Psoas muscle (tissue), 8 donors: ENCODE measurements around the gene LGALS3BP. TPM values are rescaled to one million over a fixed set of nuclear protein-coding genes. Genes with fewer than 3 reads are reported as not detected.

Experiments used
- ATAC-seq, 4 donors: fragments of 200-7000 bp; cut with Tn5 transposase; one replicate each; pipeline ENCODE4 v1.9.1; 2020; ENCODE audit warnings: moderate library complexity in 3 of 4, mild to moderate bottlenecking in 2 of 4
- DNase-seq, 2 donors: peaks; one replicate each; pipeline ENCODE4 v3.0.0-alpha.2; 2020
- H3K27ac ChIP-seq: fragments of 200-600 bp; one replicate; pipeline ENCODE4 v1.8.0; 2022
- H3K27me3 ChIP-seq, 3 donors: fragments of 200-600 bp in 1 of 3; one replicate each; pipeline versions ENCODE4 v1.6.1 to v1.8.0; 2013 to 2022; ENCODE audit warnings: low read length in 2 of 3, mild to moderate bottlenecking in 2 of 3, moderate library complexity in 1 of 3; ENCODE audit not compliant: insufficient read depth in 3 of 3
- H3K36me3 ChIP-seq, 2 donors: fragments of 200-600 bp in 1 of 2; one replicate each; pipeline versions ENCODE4 v1.6.1 to v1.8.0; 2013 to 2022; ENCODE audit warnings: low read depth in 1 of 2, mild to moderate bottlenecking in 1 of 2, moderate library complexity in 1 of 2; ENCODE audit not compliant: insufficient read depth in 1 of 2
- H3K4me1 ChIP-seq: fragments of 200-600 bp; one replicate; pipeline ENCODE4 v1.8.0; 2022
- H3K4me3 ChIP-seq: fragments of 200-600 bp; one replicate; pipeline ENCODE4 v1.8.0; 2022; ENCODE audit warnings: mild to moderate bottlenecking
- H3K9me3 ChIP-seq: fragments of 200-600 bp; one replicate; pipeline ENCODE4 v1.8.0; 2022
- CTCF ChIP-seq: fragments of 200-600 bp; IDR thresholded peaks from one replicate; pipeline ENCODE4 v1.8.0; 2022; ENCODE audit warnings: antibody characterized with exemption
- WGBS, 3 donors: extraction: QIAGEN DNeasy Blood & Tissue Kit; methylation state at CpG; one replicate each; pipeline versions ENCODE4 v1.1.6 to v1.1.7; 2013; 5-methylcytosine and 5-hydroxymethylcytosine counted together
- intact Hi-C, 2 donors: fragments of 100-400 bp; cut with DNase I; formaldehyde crosslinking; loops; one replicate each; pipeline versions ENCODE4 v1.11.0 to v1.14.2; 2022
- polyA plus RNA-seq, 3 donors: library from polyadenylated mRNA; stranded (reverse); fragments of 200-250 nt; gene quantifications; one replicate each; pipeline ENCODE4 v1.2.3, GENCODE V29; 2013
- total RNA-seq, 4 donors: library from RNA; stranded (reverse); fragmentation: NEBNext Ultra II Directional in 2 of 4; extraction: Animal tissue kit (Norgen Biotek cat#: 25700) in 2 of 4; gene quantifications; one replicate each; pipeline versions ENCODE4 v1.2.1 to v1.2.4, GENCODE V29; 2021 to 2023
- donor health status: healthy with polysubstance abuse.
- donor health status: DM: no; HTN: no; CAD: no; lungs with moderate emphysema.
- donor health status: Bipolar disorder and iron deficiency.
- donor health status: healthy.
- donor health status: DM: yes; HTN: yes; CAD: no.
- donor health status: DM: no; HTN: no; CAD: no.
- donor health status: DM: no; HTN: no; CAD: no.
- donor health status: DM: yes; HTN: yes; CAD: no.

Gene LGALS3BP
- total and polyA plus RNA-seq, 7 donors: 8.9 to 35.5 (median 14.9) TPM

GRCh38 chr17:78923660-78924453 is 55.9 kb downstream of the LGALS3BP start:
- Histone ChIP-seq H3K4me1 (peaks cover 11% of the 10 kb centered on the region), H3K4me3 (peak overlapping the region; percentile 70), H3K9me3 (no peaks in the 10 kb centered on the region), H3K27ac (peak overlapping the region; percentile 79), H3K27me3 (peaks cover 0 to 11% (median 2%) of the 10 kb centered on the region in 3 donors), H3K36me3 (no peaks in the 10 kb centered on the region)
- peak; percentile 47 to 70 for DNase-seq
- 20 to 39% (median 27%) methylated on average over 27 to 28 of the region's 28 CpGs for WGBS, 3 donors
- intact Hi-C loops: no loop called here
- no peak for TF ChIP-seq CTCF
- ATAC-seq: no peak

GRCh38 chr17:78922816-78923498 is 56.8 kb downstream of the LGALS3BP start:
- no peak overlapping the region for H3K27ac ChIP-seq
- H3K27me3 ChIP-seq: peaks cover 0 to 11% (median 2%) of the 10 kb centered on the region in 3 donors
- no peak for TF ChIP-seq CTCF
- intact Hi-C loops: no loop called here
- ATAC-seq (no peak), DNase-seq (peak in 1 of 2 donors; percentile 50)
- no peaks in the 10 kb centered on the region for H3K9me3 ChIP-seq
- 54 to 78% (median 59%) methylated on average over 11 of the region's 13 CpGs for WGBS, 3 donors
- peaks cover 11% of the 10 kb centered on the region for H3K4me1 ChIP-seq
- peak overlapping the region; percentile 70 for H3K4me3 ChIP-seq
- H3K36me3 ChIP-seq: no peaks in the 10 kb centered on the region

- 24 to 27% (median 24%) methylated on average over 8 of the region's 8 CpGs for WGBS, 3 donors
- Histone ChIP-seq H3K9me3 (no peaks in the 10 kb centered on the region), H3K27me3 (peaks cover 0 to 11% (median 2%) of the 10 kb centered on the region in 3 donors), H3K4me3 (no peak overlapping the region), H3K36me3 (no peaks in the 10 kb centered on the region), H3K4me1 (peaks cover 11% of the 10 kb centered on the region), H3K27ac (peak overlapping the region; percentile 6)
- intact Hi-C loops: no loop called here
- ATAC-seq: peak; percentile 41 to 79 (median 62)
- no peak for TF ChIP-seq CTCF
- peak; percentile 45 to 58 for DNase-seq
Observed at GRCh38 chr17:78921437-78921971, 58.2 kb downstream of the LGALS3BP start.

Other genes with a start within 250 kb of the LGALS3BP start
- 10 to 100 TPM; 25.6 to 40.4 (median 34.0) TPM for gene CYTH1, start 197.7 kb downstream of the LGALS3BP start, total RNA-seq
- 10 to 100 TPM; 18.7 to 38.0 (median 23.9) TPM for gene CYTH1, start 197.7 kb downstream of the LGALS3BP start, polyA plus RNA-seq
- 10 to 100 TPM; 24.2 to 40.5 (median 28.8) TPM for gene USP36, start 139.1 kb downstream of the LGALS3BP start, total RNA-seq
- gene USP36, start 139.1 kb downstream of the LGALS3BP start, polyA plus RNA-seq: 10 to 100 TPM; 14.0 to 23.7 (median 20.6) TPM
- gene CEP295NL, start 76.7 kb downstream of the LGALS3BP start, total RNA-seq: under 1 TPM; 0.19 to 0.52 (median 0.43) TPM
- gene CEP295NL, start 76.7 kb downstream of the LGALS3BP start, polyA plus RNA-seq: under 1 TPM in 1 of 3 donors, not detected in 2; 0.04 TPM
- gene TIMP2, start 54.5 kb downstream of the LGALS3BP start, total RNA-seq: 10 to 100 TPM; 18.5 to 53.6 (median 25.2) TPM
- gene TIMP2, start 54.5 kb downstream of the LGALS3BP start, polyA plus RNA-seq: 10 to 100 TPM; 10.3 to 12.7 (median 10.6) TPM
- 10 to 100 TPM; 19.1 to 27.7 (median 21.0) TPM for gene CANT1, start 29.8 kb upstream of the LGALS3BP start, total RNA-seq
- 10 to 100 TPM; 10.2 to 34.3 (median 29.5) TPM for gene CANT1, start 29.8 kb upstream of the LGALS3BP start, polyA plus RNA-seq
- 10 to 100 TPM; 10.5 to 22.8 (median 16.9) TPM for gene C1QTNF1, start 44.2 kb upstream of the LGALS3BP start, total RNA-seq
- gene C1QTNF1, start 44.2 kb upstream of the LGALS3BP start, polyA plus RNA-seq: 10 to 100 TPM; 12.2 to 22.6 (median 16.4) TPM
- gene ENGASE, start 94.9 kb upstream of the LGALS3BP start, total RNA-seq: 10 to 100 TPM; 26.7 to 80.8 (median 50.8) TPM
- gene ENGASE, start 94.9 kb upstream of the LGALS3BP start, polyA plus RNA-seq: 10 to 100 TPM in 2 of 3 donors, 1 to 10 TPM in 1; 7.5 to 24.1 (median 12.4) TPM